ENCODE results near the gene OGDH. TPM values are rescaled to one million over a fixed set of nuclear protein-coding genes. Genes with fewer than 3 reads are reported as not detected.

Gene OGDH
- total and polyA plus RNA-seq, 3 donors from 2014 or later = 82.4 to 95.1 (median 87.0) TPM

- H3K36me3 ChIP-seq (ENCODE audit: low read depth, missing control alignments) = no peaks in the 10 kb centered on the region
- peak overlapping the region; percentile 84 to 98 for H3K4me3 ChIP-seq
- WGBS, 2 donors = 11 to 23% methylated on average over 9 to 30 of the region's 30 CpGs
- H3K9me3 ChIP-seq = no peaks in the 10 kb centered on the region
- TF ChIP-seq CTCF (IDR thresholded peaks at IDR 0.05) (no peak), POLR2A (IDR thresholded peaks at IDR 0.05) (no peak)
- peak; percentile 20 for DNase-seq
- no peaks in the 10 kb centered on the region for H3K27me3 ChIP-seq
- peak overlapping the region; percentile 98 to 99 for H3K27ac ChIP-seq
- peaks cover 6% of the 10 kb centered on the region for H3K4me1 ChIP-seq
- intact Hi-C loops (cut with DNase I; ENCODE audit: low total_unique reads) = loop anchor here (5.0 kb wide), 1 partner anchor 266 kb away; the partner anchor contains the start of gene H2AZ2
Measured at GRCh38 chr7:44580945-44581878, 25.2 kb upstream of the OGDH start.

- peaks cover 6% of the 10 kb centered on the region for H3K4me1 ChIP-seq
- peak in 1 of 3 experiments; percentile 9 for TF ChIP-seq CTCF (IDR thresholded peaks at IDR 0.05)
- TF ChIP-seq POLR2A (IDR thresholded peaks at IDR 0.05) = peak; percentile 50
- no peaks in the 10 kb centered on the region for H3K36me3 ChIP-seq (ENCODE audit: low read depth, missing control alignments)
- 0 to 2% methylated on average over 19 to 65 of the region's 71 CpGs for WGBS, 2 donors
- intact Hi-C loops (cut with DNase I; ENCODE audit: low total_unique reads) = loop anchor here (5.0 kb wide), 1 partner anchor 265 kb away; the partner anchor contains the start of gene H2AZ2
- H3K9me3 ChIP-seq = no peaks in the 10 kb centered on the region
- DNase-seq = peak; percentile 100
- peak within 1 kb of the TSS; percentile 84 to 98 for H3K4me3 ChIP-seq
- no peaks in the 10 kb centered on the region for H3K27me3 ChIP-seq
- H3K27ac ChIP-seq = peak within 1 kb of the TSS; percentile 98 to 99
Measured at GRCh38 chr7:44581879-44582603, 24.4 kb upstream of the OGDH start, which contains the start of gene TMED4. TMED4 (minus strand) TSS chr7:44582231; CDS start chr7:44582206, 25 bp downstream.

GRCh38 chr7:44583146-44583865 lies 23.1 kb upstream of the OGDH start:
- H3K9me3 ChIP-seq = no peaks in the 10 kb centered on the region
- peaks cover 6% of the 10 kb centered on the region for H3K4me1 ChIP-seq
- intact Hi-C loops (cut with DNase I; ENCODE audit: low total_unique reads) = loop anchor here (5.0 kb wide), 1 partner anchor 264 kb away; the partner anchor contains the start of gene H2AZ2
- H3K27me3 ChIP-seq = no peaks in the 10 kb centered on the region
- 58 to 70% methylated on average over 13 of the region's 13 CpGs for WGBS, 2 donors
- no peak for TF ChIP-seq POLR2A (IDR thresholded peaks at IDR 0.05)
- no peak for TF ChIP-seq CTCF (IDR thresholded peaks at IDR 0.05)
- no peak for DNase-seq
- no peaks in the 10 kb centered on the region for H3K36me3 ChIP-seq (ENCODE audit: low read depth, missing control alignments)
- H3K27ac ChIP-seq = peak overlapping the region; percentile 98 to 99
- H3K4me3 ChIP-seq = peak overlapping the region; percentile 84 to 98

GRCh38 chr7:44587843-44588711 lies 18.4 kb upstream of the OGDH start:
- no peak overlapping the region for H3K4me3 ChIP-seq
- H3K27ac ChIP-seq = no peak overlapping the region
- 27 to 32% methylated on average over 6 of the region's 6 CpGs for whole genome bisulfite sequencing, 2 donors
- peak; percentile 75 for DNase-seq
- peak; percentile 31 to 45 (median 34) for TF ChIP-seq CTCF (IDR thresholded peaks at IDR 0.05)
- no peak for TF ChIP-seq POLR2A (IDR thresholded peaks at IDR 0.05)
- H3K9me3 ChIP-seq = no peaks in the 10 kb centered on the region
- H3K36me3 ChIP-seq (ENCODE audit: low read depth, missing control alignments) = no peaks in the 10 kb centered on the region
- H3K4me1 ChIP-seq = no peaks in the 10 kb centered on the region
- intact Hi-C loops (cut with DNase I; ENCODE audit: low total_unique reads) = no loop called here
- H3K27me3 ChIP-seq = no peaks in the 10 kb centered on the region

All from testis (tissue), 3 donors.